GM12873 (cell line): ENCODE data around the gene CLGN.

ENCODE experiments used
- CTCF ChIP-seq: IDR thresholded peaks from 2 replicates; pipeline ENCODE4 v1.5.1; 2012; ENCODE audit warnings: low read depth, mild to moderate bottlenecking, moderate library complexity, low read length, control low read depth; ENCODE audit not compliant: insufficient read depth; ENCODE audit errors: missing control alignments

Gene CLGN

DNA sequence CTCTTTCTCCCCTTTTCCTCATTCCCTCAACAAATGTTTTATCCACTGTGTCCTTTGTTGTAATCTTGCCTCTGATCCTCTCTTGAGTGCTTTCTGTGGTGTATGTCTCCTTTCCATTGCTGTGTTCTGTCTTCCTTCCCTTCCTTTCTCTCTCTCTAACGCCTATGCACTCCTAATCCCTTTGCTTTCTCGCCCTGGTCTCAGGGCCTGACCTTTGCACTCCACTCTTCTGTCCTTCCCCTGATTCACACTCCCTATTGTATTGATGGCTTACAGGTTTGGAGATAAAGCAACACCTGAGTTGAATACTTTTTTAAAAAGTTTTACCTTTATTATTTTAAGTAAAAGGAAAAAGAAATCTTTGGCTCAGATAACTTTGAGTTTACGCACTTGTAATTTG, 69.6 kb downstream of the CLGN start:
- TF ChIP-seq CTCF: no peak

GRCh38 chr4:140355288-140355687, 72.2 kb downstream of the CLGN start:
- TF ChIP-seq CTCF: no peak

GRCh38 chr4:140353786-140354185, 73.7 kb downstream of the CLGN start:
- TF ChIP-seq CTCF: no peak

GRCh38 chr4:140351093-140352075, 76.1 kb downstream of the CLGN start:
- no peak for TF ChIP-seq CTCF

DNA sequence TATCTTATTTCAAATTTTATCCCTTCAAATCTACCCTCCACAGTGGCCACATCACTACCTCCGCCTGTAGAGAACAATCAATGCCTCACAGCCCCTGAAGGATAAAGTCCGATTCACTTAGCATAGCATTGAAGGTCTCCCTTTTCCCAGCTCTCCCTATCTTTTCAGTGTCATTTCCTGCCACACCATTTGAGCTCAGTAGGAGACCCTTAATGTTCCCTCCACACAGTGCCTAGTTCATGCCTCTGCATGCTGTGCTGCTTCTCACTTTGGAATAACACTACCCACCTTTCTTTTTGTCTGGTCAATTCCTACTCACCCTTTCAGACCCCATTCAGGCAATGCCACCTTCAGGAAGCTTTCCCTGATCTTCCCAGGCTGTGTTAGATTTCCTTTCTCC, 77.6 kb downstream of the CLGN start:
- TF ChIP-seq CTCF: no peak

DNA sequence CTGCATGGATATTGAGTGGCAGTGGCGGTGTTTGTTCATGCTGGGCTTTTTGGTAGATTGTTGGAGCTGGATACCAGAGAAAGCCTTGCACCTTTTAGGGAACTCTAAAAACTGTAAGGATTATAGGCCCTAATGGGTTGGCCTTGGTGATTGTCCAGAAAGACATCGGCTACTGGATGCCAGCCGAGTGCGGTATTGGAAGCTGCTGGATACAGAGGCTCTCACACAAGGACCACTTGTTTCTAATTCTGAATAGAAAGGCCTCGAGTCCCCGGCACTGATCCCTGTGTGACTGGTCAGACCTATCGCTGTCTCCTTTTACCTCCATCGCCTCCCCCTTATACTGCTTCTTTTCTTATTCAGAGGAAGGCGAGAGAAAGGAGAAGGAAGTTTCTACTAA, 81.3 kb downstream of the CLGN start:
- TF ChIP-seq CTCF: no peak

GRCh38 chr4:140344621-140345020, 82.8 kb downstream of the CLGN start:
- no peak for TF ChIP-seq CTCF
